GM23338 (cell line): ENCODE results near the gene SORCS2. TPM values are rescaled to one million over a fixed set of nuclear protein-coding genes. Genes with fewer than 3 reads are reported as not detected.

ENCODE experiments used
- ATAC-seq: fragments of 200-7000 bp; cut with Tn5 transposase; 3 replicates; pipeline ENCODE4 v1.9.1; 2020
- DNase-seq: peaks from one replicate; pipeline ENCODE4 v3.0.0-alpha.2; 2015; ENCODE audit warnings: low spot score
- H2AFZ ChIP-seq: fragments of 200-600 bp; sonication (generic); 2 replicates; pipeline ENCODE4 v1.8.0; 2016; ENCODE audit warnings: antibody characterized with exemption, mild to moderate bottlenecking, moderate library complexity
- H3F3A ChIP-seq: fragments of 200-600 bp; sonication (generic); replicated peaks from 2 replicates; pipeline ENCODE4 v1.8.0; 2017; ENCODE audit warnings: antibody characterized with exemption, mixed run types, low read depth
- H3K27ac ChIP-seq: fragments of 200-600 bp; sonication (generic); 2 replicates; pipeline ENCODE4 v1.6.1; 2016; ENCODE audit warnings: low read depth
- H3K27me3 ChIP-seq: fragments of 200-600 bp; sonication (generic); 2 replicates; pipeline ENCODE4 v1.8.0; 2016; ENCODE audit warnings: mild to moderate bottlenecking, mixed run types, moderate library complexity; ENCODE audit not compliant: insufficient read depth
- H3K36me3 ChIP-seq: fragments of 200-600 bp; sonication (generic); 2 replicates; pipeline ENCODE4 v1.8.0; 2016; ENCODE audit warnings: mild to moderate bottlenecking; ENCODE audit not compliant: insufficient read depth
- H3K4me1 ChIP-seq: fragments of 200-600 bp; sonication (generic); 2 replicates; pipeline ENCODE4 v1.8.0; 2016; ENCODE audit warnings: mild to moderate bottlenecking, moderate library complexity; ENCODE audit not compliant: insufficient read depth
- H3K4me2 ChIP-seq: fragments of 200-600 bp; sonication (generic); 2 replicates; pipeline ENCODE4 v1.7.1; 2017; ENCODE audit warnings: mixed run types
- H3K4me3 ChIP-seq: fragments of 200-600 bp; sonication (generic); 2 replicates; pipeline ENCODE4 v1.6.1; 2016; ENCODE audit warnings: mixed run types
- H3K79me2 ChIP-seq: fragments of 200-600 bp; sonication (generic); replicated peaks from 2 replicates; pipeline ENCODE4 v1.8.0; 2017; ENCODE audit warnings: mild to moderate bottlenecking; ENCODE audit not compliant: insufficient read depth
- H3K9me2 ChIP-seq: fragments of 200-600 bp; sonication (generic); 2 replicates; pipeline ENCODE4 v1.8.0; 2017; ENCODE audit not compliant: insufficient read depth
- H4K20me1 ChIP-seq: fragments of 200-600 bp; sonication (generic); replicated peaks from 2 replicates; pipeline ENCODE4 v1.8.0; 2017; ENCODE audit warnings: mild to moderate bottlenecking; ENCODE audit not compliant: insufficient read depth
- H3K27ac Mint-ChIP-seq: 2 replicates; pipeline ENCODE4 v1.8.0; 2020; ENCODE audit warnings: inconsistent platforms, mild to moderate bottlenecking, moderate library complexity, mixed read lengths
- H3K27me3 Mint-ChIP-seq: 3 replicates; pipeline ENCODE4 v1.8.0; 2022; ENCODE audit warnings: low read depth, mild to moderate bottlenecking, moderate library complexity, mixed read lengths, inconsistent platforms; ENCODE audit not compliant: insufficient read depth, poor library complexity
- H3K36me3 Mint-ChIP-seq: 3 replicates; pipeline ENCODE4 v1.8.0; 2021; ENCODE audit warnings: low read depth, mild to moderate bottlenecking, inconsistent platforms, moderate library complexity, mixed read lengths
- H3K4me1 Mint-ChIP-seq: 3 replicates; pipeline ENCODE4 v1.8.0; 2020; ENCODE audit warnings: mild to moderate bottlenecking, inconsistent platforms, mixed read lengths
- H3K4me3 Mint-ChIP-seq: 3 replicates; pipeline ENCODE4 v1.8.0; 2021; ENCODE audit warnings: moderate library complexity, mild to moderate bottlenecking, inconsistent platforms, mixed read lengths
- H3K9me3 Mint-ChIP-seq: 3 replicates; pipeline ENCODE4 v1.8.0; 2020; ENCODE audit warnings: moderate library complexity, mild to moderate bottlenecking, inconsistent platforms, mixed read lengths
- CREB1 ChIP-seq: fragments of 250-450 bp; sonication (Bioruptor Pico); IDR thresholded peaks from 2 replicates; pipeline ENCODE4 v1.5.0; 2020; ENCODE audit warnings: low read depth, mild to moderate bottlenecking, moderate library complexity
- EZH2 ChIP-seq: fragments of 200-600 bp; sonication (generic); IDR thresholded peaks from one replicate; pipeline ENCODE4 v1.8.0; 2017; ENCODE audit warnings: antibody characterized with exemption, mild to moderate bottlenecking, low read depth; ENCODE audit not compliant: unreplicated experiment
- NANOG ChIP-seq: IDR thresholded peaks from 2 replicates; pipeline ENCODE4 v1.6.1; 2016; ENCODE audit warnings: antibody characterized with exemption, borderline replicate concordance
- POLR2AphosphoS5 ChIP-seq: IDR thresholded peaks from 2 replicates; pipeline ENCODE4 v1.6.1; 2016; ENCODE audit warnings: antibody characterized with exemption, low read depth
- STAT1 ChIP-seq: IDR thresholded peaks from one replicate; pipeline ENCODE4 v1.6.1; 2016; ENCODE audit warnings: antibody characterized with exemption; ENCODE audit not compliant: unreplicated experiment
- ZNF331 ChIP-seq: fragments of 250-450 bp; sonication (Bioruptor Pico); IDR thresholded peaks from 2 replicates; pipeline ENCODE4 v1.5.0; 2020; ENCODE audit warnings: low read depth, mild to moderate bottlenecking, moderate library complexity
- polyA plus RNA-seq: library from polyadenylated mRNA; unstranded; fragments of >200 nt; fragmentation: Nextera tagmentation; extraction: Ambion mirVana; gene quantifications from 2 replicates; pipeline ENCODE4 v1.2.1, GENCODE V29; 2016
- total RNA-seq: library from RNA; depleted of rRNA; stranded (reverse); fragments of >200 nt; shearing (Covaris generic); gene quantifications from 2 replicates; pipeline ENCODE4 v1.2.3, GENCODE V29; 2014
- TF ChIP-seq, protein P1 (sequence below): IDR thresholded peaks from one replicate; pipeline ENCODE4 v1.6.1; 2018; ENCODE audit warnings: antibody characterized with exemption; ENCODE audit not compliant: unreplicated experiment
- TF ChIP-seq, protein P2 (sequence below): IDR thresholded peaks from 2 replicates; pipeline ENCODE4 v1.6.1; 2016; ENCODE audit warnings: antibody characterized with exemption
- TF ChIP-seq, protein P3 (sequence below): fragments of 250-450 bp; sonication (Bioruptor Pico); IDR thresholded peaks from 2 replicates; pipeline ENCODE4 v1.5.0; 2020; ENCODE audit warnings: mild to moderate bottlenecking, moderate library complexity

SORCS2 gene
- total and polyA plus RNA-seq, 2 experiments from 2014 or later: 0.47 to 2.4 TPM

DNA sequence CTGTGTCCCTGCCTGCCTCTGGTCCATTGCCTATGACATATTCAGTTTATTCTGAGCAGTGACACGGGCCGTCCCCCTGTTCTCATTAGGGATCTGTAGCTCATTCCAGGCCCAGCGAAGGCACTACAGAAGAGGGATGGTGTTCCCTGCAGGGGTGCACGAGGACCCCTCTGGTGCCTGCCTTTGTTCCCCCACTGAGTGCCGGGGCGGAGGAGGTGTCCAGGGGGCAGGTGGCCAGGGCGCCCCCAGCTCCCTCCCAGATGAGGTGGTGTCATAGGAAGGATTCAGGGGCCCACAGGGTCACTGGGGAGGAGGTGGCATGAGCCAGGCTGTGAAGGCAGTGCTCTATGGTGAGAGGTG is 61.0 kb downstream of the SORCS2 start (continued):
- TF ChIP-seq, protein P1, sequence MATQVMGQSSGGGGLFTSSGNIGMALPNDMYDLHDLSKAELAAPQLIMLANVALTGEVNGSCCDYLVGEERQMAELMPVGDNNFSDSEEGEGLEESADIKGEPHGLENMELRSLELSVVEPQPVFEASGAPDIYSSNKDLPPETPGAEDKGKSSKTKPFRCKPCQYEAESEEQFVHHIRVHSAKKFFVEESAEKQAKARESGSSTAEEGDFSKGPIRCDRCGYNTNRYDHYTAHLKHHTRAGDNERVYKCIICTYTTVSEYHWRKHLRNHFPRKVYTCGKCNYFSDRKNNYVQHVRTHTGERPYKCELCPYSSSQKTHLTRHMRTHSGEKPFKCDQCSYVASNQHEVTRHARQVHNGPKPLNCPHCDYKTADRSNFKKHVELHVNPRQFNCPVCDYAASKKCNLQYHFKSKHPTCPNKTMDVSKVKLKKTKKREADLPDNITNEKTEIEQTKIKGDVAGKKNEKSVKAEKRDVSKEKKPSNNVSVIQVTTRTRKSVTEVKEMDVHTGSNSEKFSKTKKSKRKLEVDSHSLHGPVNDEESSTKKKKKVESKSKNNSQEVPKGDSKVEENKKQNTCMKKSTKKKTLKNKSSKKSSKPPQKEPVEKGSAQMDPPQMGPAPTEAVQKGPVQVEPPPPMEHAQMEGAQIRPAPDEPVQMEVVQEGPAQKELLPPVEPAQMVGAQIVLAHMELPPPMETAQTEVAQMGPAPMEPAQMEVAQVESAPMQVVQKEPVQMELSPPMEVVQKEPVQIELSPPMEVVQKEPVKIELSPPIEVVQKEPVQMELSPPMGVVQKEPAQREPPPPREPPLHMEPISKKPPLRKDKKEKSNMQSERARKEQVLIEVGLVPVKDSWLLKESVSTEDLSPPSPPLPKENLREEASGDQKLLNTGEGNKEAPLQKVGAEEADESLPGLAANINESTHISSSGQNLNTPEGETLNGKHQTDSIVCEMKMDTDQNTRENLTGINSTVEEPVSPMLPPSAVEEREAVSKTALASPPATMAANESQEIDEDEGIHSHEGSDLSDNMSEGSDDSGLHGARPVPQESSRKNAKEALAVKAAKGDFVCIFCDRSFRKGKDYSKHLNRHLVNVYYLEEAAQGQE: no peak
- TF ChIP-seq EZH2: no peak
- no peak for TF ChIP-seq STAT1

DNA sequence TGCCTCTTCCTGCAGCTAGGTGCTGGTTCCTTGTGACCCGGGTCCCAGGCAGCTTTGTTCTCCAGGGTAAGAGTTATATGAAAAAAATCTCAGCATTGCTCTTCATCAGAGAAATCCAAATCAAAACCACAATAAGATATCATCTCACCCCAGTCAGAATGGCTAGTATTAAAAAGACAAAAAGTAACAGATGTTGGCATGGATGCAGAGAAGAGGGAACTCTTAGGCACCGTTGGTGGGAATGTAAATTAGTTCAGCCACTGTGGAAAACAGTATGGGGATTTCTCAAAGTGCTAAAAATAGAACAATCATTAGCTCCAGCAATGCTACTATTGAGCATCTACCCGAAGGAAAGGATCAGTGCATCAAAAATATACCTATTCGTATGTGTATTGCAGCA is 61.5 kb downstream of the SORCS2 start:
- H3K27ac ChIP-seq: no peak overlapping the region
- no peaks in the 10 kb centered on the region; the same call in 2 of the 3 replicates for H3K4me1 Mint-ChIP-seq
- H4K20me1 ChIP-seq: no peaks in the 10 kb centered on the region
- peaks cover 4% of the 10 kb centered on the region; the same call in 1 of the 3 replicates for H3K9me3 Mint-ChIP-seq
- no peak overlapping the region for H3K4me3 ChIP-seq
- H3F3A ChIP-seq: no peaks in the 10 kb centered on the region
- H3K27me3 ChIP-seq: no peaks in the 10 kb centered on the region
- H3K9me2 ChIP-seq: no peaks in the 10 kb centered on the region
- no peak for ATAC-seq
- no peaks in the 10 kb centered on the region; the same call in 2 of the 3 replicates for H3K36me3 Mint-ChIP-seq
- no peak overlapping the region for H2AFZ ChIP-seq
- no peak for DNase-seq
- peaks cover 11% of the 10 kb centered on the region for H3K27me3 Mint-ChIP-seq
- H3K4me1 ChIP-seq: no peaks in the 10 kb centered on the region
- no peaks in the 10 kb centered on the region for H3K79me2 ChIP-seq
- H3K36me3 ChIP-seq: no peaks in the 10 kb centered on the region
- no peak overlapping the region for H3K27ac Mint-ChIP-seq
- H3K4me2 ChIP-seq: no peak overlapping the region
- no peak overlapping the region for H3K4me3 Mint-ChIP-seq
- TF ChIP-seq ZNF331: no peak
- no peak for TF ChIP-seq POLR2AphosphoS5
- TF ChIP-seq, protein P2, sequence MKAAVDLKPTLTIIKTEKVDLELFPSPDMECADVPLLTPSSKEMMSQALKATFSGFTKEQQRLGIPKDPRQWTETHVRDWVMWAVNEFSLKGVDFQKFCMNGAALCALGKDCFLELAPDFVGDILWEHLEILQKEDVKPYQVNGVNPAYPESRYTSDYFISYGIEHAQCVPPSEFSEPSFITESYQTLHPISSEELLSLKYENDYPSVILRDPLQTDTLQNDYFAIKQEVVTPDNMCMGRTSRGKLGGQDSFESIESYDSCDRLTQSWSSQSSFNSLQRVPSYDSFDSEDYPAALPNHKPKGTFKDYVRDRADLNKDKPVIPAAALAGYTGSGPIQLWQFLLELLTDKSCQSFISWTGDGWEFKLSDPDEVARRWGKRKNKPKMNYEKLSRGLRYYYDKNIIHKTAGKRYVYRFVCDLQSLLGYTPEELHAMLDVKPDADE: no peak
- TF ChIP-seq, protein P3, sequence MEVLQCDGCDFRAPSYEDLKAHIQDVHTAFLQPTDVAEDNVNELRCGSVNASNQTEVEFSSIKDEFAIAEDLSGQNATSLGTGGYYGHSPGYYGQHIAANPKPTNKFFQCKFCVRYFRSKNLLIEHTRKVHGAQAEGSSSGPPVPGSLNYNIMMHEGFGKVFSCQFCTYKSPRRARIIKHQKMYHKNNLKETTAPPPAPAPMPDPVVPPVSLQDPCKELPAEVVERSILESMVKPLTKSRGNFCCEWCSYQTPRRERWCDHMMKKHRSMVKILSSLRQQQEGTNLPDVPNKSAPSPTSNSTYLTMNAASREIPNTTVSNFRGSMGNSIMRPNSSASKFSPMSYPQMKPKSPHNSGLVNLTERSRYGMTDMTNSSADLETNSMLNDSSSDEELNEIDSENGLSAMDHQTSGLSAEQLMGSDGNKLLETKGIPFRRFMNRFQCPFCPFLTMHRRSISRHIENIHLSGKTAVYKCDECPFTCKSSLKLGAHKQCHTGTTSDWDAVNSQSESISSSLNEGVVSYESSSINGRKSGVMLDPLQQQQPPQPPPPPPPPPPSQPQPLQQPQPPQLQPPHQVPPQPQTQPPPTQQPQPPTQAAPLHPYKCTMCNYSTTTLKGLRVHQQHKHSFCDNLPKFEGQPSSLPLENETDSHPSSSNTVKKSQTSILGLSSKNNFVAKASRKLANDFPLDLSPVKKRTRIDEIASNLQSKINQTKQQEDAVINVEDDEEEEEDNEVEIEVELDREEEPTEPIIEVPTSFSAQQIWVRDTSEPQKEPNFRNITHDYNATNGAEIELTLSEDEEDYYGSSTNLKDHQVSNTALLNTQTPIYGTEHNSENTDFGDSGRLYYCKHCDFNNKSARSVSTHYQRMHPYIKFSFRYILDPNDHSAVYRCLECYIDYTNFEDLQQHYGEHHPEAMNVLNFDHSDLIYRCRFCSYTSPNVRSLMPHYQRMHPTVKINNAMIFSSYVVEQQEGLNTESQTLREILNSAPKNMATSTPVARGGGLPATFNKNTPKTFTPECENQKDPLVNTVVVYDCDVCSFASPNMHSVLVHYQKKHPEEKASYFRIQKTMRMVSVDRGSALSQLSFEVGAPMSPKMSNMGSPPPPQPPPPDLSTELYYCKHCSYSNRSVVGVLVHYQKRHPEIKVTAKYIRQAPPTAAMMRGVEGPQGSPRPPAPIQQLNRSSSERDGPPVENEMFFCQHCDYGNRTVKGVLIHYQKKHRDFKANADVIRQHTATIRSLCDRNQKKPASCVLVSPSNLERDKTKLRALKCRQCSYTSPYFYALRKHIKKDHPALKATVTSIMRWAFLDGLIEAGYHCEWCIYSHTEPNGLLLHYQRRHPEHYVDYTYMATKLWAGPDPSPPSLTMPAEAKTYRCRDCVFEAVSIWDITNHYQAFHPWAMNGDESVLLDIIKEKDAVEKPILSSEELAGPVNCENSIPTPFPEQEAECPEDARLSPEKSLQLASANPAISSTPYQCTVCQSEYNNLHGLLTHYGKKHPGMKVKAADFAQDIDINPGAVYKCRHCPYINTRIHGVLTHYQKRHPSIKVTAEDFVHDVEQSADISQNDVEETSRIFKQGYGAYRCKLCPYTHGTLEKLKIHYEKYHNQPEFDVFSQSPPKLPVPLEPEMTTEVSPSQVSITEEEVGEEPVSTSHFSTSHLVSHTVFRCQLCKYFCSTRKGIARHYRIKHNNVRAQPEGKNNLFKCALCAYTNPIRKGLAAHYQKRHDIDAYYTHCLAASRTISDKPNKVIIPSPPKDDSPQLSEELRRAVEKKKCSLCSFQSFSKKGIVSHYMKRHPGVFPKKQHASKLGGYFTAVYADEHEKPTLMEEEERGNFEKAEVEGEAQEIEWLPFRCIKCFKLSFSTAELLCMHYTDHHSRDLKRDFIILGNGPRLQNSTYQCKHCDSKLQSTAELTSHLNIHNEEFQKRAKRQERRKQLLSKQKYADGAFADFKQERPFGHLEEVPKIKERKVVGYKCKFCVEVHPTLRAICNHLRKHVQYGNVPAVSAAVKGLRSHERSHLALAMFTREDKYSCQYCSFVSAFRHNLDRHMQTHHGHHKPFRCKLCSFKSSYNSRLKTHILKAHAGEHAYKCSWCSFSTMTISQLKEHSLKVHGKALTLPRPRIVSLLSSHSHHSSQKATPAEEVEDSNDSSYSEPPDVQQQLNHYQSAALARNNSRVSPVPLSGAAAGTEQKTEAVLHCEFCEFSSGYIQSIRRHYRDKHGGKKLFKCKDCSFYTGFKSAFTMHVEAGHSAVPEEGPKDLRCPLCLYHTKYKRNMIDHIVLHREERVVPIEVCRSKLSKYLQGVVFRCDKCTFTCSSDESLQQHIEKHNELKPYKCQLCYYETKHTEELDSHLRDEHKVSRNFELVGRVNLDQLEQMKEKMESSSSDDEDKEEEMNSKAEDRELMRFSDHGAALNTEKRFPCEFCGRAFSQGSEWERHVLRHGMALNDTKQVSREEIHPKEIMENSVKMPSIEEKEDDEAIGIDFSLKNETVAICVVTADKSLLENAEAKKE (CRISPR knock-in tag): no peak
- no peak for TF ChIP-seq STAT1
- TF ChIP-seq NANOG: no peak
- TF ChIP-seq, protein P1: no peak
- TF ChIP-seq CREB1: no peak
